ENCODE measurements around the gene CNIH3.

The CNIH3 gene

GRCh38 chr1:224670506-224670905 is 54.4 kb downstream of the CNIH3 start:
- H3K4me1 ChIP-seq (ENCODE audit: insufficient read depth, low read length): no peaks in the 10 kb centered on the region
- H3K27me3 ChIP-seq (ENCODE audit: insufficient read depth, low read length, poor library complexity): no peaks in the 10 kb centered on the region
- no peak overlapping the region for H3K9ac ChIP-seq (ENCODE audit: low read depth, low read length)
- H2AFZ ChIP-seq (ENCODE audit: low read depth, low read length): no peak overlapping the region
- TF ChIP-seq, protein P1, sequence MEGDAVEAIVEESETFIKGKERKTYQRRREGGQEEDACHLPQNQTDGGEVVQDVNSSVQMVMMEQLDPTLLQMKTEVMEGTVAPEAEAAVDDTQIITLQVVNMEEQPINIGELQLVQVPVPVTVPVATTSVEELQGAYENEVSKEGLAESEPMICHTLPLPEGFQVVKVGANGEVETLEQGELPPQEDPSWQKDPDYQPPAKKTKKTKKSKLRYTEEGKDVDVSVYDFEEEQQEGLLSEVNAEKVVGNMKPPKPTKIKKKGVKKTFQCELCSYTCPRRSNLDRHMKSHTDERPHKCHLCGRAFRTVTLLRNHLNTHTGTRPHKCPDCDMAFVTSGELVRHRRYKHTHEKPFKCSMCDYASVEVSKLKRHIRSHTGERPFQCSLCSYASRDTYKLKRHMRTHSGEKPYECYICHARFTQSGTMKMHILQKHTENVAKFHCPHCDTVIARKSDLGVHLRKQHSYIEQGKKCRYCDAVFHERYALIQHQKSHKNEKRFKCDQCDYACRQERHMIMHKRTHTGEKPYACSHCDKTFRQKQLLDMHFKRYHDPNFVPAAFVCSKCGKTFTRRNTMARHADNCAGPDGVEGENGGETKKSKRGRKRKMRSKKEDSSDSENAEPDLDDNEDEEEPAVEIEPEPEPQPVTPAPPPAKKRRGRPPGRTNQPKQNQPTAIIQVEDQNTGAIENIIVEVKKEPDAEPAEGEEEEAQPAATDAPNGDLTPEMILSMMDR (IDR thresholded peaks at IDR 0.05; ENCODE audit: borderline replicate concordance, extremely low read depth, low read length, poor library complexity, severe bottlenecking): no peak
- no peak for TF ChIP-seq EZH2 (IDR thresholded peaks at IDR 0.05; ENCODE audit: borderline replicate concordance, low read depth, low read length, severe bottlenecking)
- H3K27ac ChIP-seq (ENCODE audit: low read length): no peak overlapping the region
- no peaks in the 10 kb centered on the region for H4K20me1 ChIP-seq (ENCODE audit: insufficient read depth, low read length)
- no peak overlapping the region for H3K4me3 ChIP-seq (ENCODE audit: low read depth in 1 of 2, low read length in 2 of 2)
- H3K79me2 ChIP-seq (ENCODE audit: insufficient read depth, low read length): no peaks in the 10 kb centered on the region
- no peak for DNase-seq
- H3K4me2 ChIP-seq (ENCODE audit: insufficient read depth, low read length): no peak overlapping the region
- ATAC-seq (ENCODE audit: insufficient read depth, low read depth): no peak
- no peaks in the 10 kb centered on the region for H3K36me3 ChIP-seq (ENCODE audit: insufficient read depth, low read length)
- H3K9me3 ChIP-seq (ENCODE audit: insufficient read depth, low read length, severe bottlenecking): no peaks in the 10 kb centered on the region

GRCh38 chr1:224671076-224671475 is 55.0 kb downstream of the CNIH3 start:
- no peaks in the 10 kb centered on the region for H3K36me3 ChIP-seq (ENCODE audit: insufficient read depth, low read length)
- H3K79me2 ChIP-seq (ENCODE audit: insufficient read depth, low read length): no peaks in the 10 kb centered on the region
- no peak overlapping the region for H2AFZ ChIP-seq (ENCODE audit: low read depth, low read length)
- no peaks in the 10 kb centered on the region for H3K4me1 ChIP-seq (ENCODE audit: insufficient read depth, low read length)
- DNase-seq (no peak), ATAC-seq (ENCODE audit: insufficient read depth, low read depth) (no peak)
- no peaks in the 10 kb centered on the region for H3K27me3 ChIP-seq (ENCODE audit: insufficient read depth, low read length, poor library complexity)
- no peak overlapping the region for H3K4me2 ChIP-seq (ENCODE audit: insufficient read depth, low read length)
- no peaks in the 10 kb centered on the region for H3K9me3 ChIP-seq (ENCODE audit: insufficient read depth, low read length, severe bottlenecking)
- no peak overlapping the region for H3K9ac ChIP-seq (ENCODE audit: low read depth, low read length)
- no peak overlapping the region for H3K4me3 ChIP-seq (ENCODE audit: low read depth in 1 of 2, low read length in 2 of 2)
- no peak overlapping the region for H3K27ac ChIP-seq (ENCODE audit: low read length)
- H4K20me1 ChIP-seq (ENCODE audit: insufficient read depth, low read length): no peaks in the 10 kb centered on the region
- TF ChIP-seq EZH2 (IDR thresholded peaks at IDR 0.05; ENCODE audit: borderline replicate concordance, low read depth, low read length, severe bottlenecking): no peak
- TF ChIP-seq, protein P1 (IDR thresholded peaks at IDR 0.05; ENCODE audit: borderline replicate concordance, extremely low read depth, low read length, poor library complexity, severe bottlenecking): no peak

- Histone ChIP-seq H3K79me2 (ENCODE audit: insufficient read depth, low read length) (no peaks in the 10 kb centered on the region), H3K9me3 (ENCODE audit: insufficient read depth, low read length, severe bottlenecking) (no peaks in the 10 kb centered on the region), H3K4me1 (ENCODE audit: insufficient read depth, low read length) (no peaks in the 10 kb centered on the region), H4K20me1 (ENCODE audit: insufficient read depth, low read length) (no peaks in the 10 kb centered on the region), H2AFZ (ENCODE audit: low read depth, low read length) (no peak overlapping the region), H3K27ac (ENCODE audit: low read length) (no peak overlapping the region), H3K4me2 (ENCODE audit: insufficient read depth, low read length) (no peak overlapping the region), H3K27me3 (ENCODE audit: insufficient read depth, low read length, poor library complexity) (no peaks in the 10 kb centered on the region), H3K4me3 (ENCODE audit: low read depth in 1 of 2, low read length in 2 of 2) (no peak overlapping the region), H3K9ac (ENCODE audit: low read depth, low read length) (no peak overlapping the region), H3K36me3 (ENCODE audit: insufficient read depth, low read length) (no peaks in the 10 kb centered on the region)
- ATAC-seq (ENCODE audit: insufficient read depth, low read depth) (no peak), DNase-seq (no peak)
- TF ChIP-seq, protein P1 (IDR thresholded peaks at IDR 0.05; ENCODE audit: borderline replicate concordance, extremely low read depth, low read length, poor library complexity, severe bottlenecking): no peak
- no peak for TF ChIP-seq EZH2 (IDR thresholded peaks at IDR 0.05; ENCODE audit: borderline replicate concordance, low read depth, low read length, severe bottlenecking)
Observed at GRCh38 chr1:224673141-224673540, 57.0 kb downstream of the CNIH3 start.

GRCh38 chr1:224675590-224675989 is 59.5 kb downstream of the CNIH3 start:
- no peaks in the 10 kb centered on the region for H3K4me1 ChIP-seq (ENCODE audit: insufficient read depth, low read length)
- no peak for TF ChIP-seq EZH2 (IDR thresholded peaks at IDR 0.05; ENCODE audit: borderline replicate concordance, low read depth, low read length, severe bottlenecking)
- TF ChIP-seq, protein P1 (IDR thresholded peaks at IDR 0.05; ENCODE audit: borderline replicate concordance, extremely low read depth, low read length, poor library complexity, severe bottlenecking): no peak
- H2AFZ ChIP-seq (ENCODE audit: low read depth, low read length): no peak overlapping the region
- H3K27ac ChIP-seq (ENCODE audit: low read length): no peak overlapping the region
- no peaks in the 10 kb centered on the region for H3K9me3 ChIP-seq (ENCODE audit: insufficient read depth, low read length, severe bottlenecking)
- no peaks in the 10 kb centered on the region for H3K36me3 ChIP-seq (ENCODE audit: insufficient read depth, low read length)
- no peaks in the 10 kb centered on the region for H3K27me3 ChIP-seq (ENCODE audit: insufficient read depth, low read length, poor library complexity)
- H3K79me2 ChIP-seq (ENCODE audit: insufficient read depth, low read length): no peaks in the 10 kb centered on the region
- H4K20me1 ChIP-seq (ENCODE audit: insufficient read depth, low read length): no peaks in the 10 kb centered on the region
- H3K4me2 ChIP-seq (ENCODE audit: insufficient read depth, low read length): no peak overlapping the region
- H3K4me3 ChIP-seq (ENCODE audit: low read depth in 1 of 2, low read length in 2 of 2): no peak overlapping the region
- DNase-seq: no peak
- no peak overlapping the region for H3K9ac ChIP-seq (ENCODE audit: low read depth, low read length)
- ATAC-seq (ENCODE audit: insufficient read depth, low read depth): no peak

All from DND-41 (cell line).